Caki2 (cell line): ENCODE results near the gene TNNI3K. TPM values are rescaled to one million over a fixed set of nuclear protein-coding genes. Genes with fewer than 3 reads are reported as not detected.

ENCODE experiments used
- DNase-seq: peaks from one replicate; pipeline ENCODE4 v3.0.0-alpha.2; 2015; ENCODE audit warnings: low read depth
- in situ Hi-C: cut with HindIII; loops from 2 replicates; pipeline ENCODE4 v1.10.0; 2016; ENCODE audit warnings: low sequenced_read_pairs, low pct_unique_long_range_greater_than_20kb, mixed read lengths
- total RNA-seq: library from RNA; depleted of rRNA; stranded (reverse); fragments of >200 nt; shearing (Covaris generic); gene quantifications from 2 replicates; pipeline ENCODE4 v1.2.3, GENCODE V29; 2014; ENCODE audit warnings: low replicate concordance

TNNI3K gene
- total RNA-seq, 1 experiment from 2014 or later = not detected

DNA sequence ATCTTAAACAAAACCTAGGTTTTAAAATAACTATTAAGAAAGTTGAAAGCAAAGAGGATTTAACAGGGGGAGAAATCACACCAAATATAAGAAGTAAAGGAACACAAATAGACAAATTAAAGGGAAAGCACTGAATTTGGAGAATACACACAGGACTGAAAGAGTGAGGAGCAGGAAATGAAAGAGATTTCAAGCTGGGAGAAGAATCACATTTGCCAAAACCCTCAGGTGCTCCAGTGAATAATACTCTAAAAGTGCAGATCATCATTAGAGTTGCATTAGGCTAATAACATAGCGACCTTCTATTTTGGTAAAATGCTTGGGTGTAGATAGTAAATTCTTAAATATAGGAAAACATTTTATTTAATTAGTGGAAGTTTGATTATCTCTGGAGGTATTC lies 127.5 kb downstream of the TNNI3K start:
- DNase-seq = no peak
- in situ Hi-C loops = no loop called here

GRCh38 chr1:74363220-74363619 lies 128.0 kb downstream of the TNNI3K start:
- DNase-seq = no peak
- in situ Hi-C loops = no loop called here

GRCh38 chr1:74367175-74367813 lies 132.1 kb downstream of the TNNI3K start:
- in situ Hi-C loops = no loop called here
- DNase-seq = no peak

GRCh38 chr1:74368335-74368734 lies 133.1 kb downstream of the TNNI3K start:
- DNase-seq = no peak
- in situ Hi-C loops = no loop called here

GRCh38 chr1:74375376-74375775 lies 140.2 kb downstream of the TNNI3K start:
- in situ Hi-C loops = no loop called here
- no peak for DNase-seq

- in situ Hi-C loops = no loop called here
- DNase-seq = no peak
Measured at GRCh38 chr1:74380252-74380651, 145.1 kb downstream of the TNNI3K start.

DNA sequence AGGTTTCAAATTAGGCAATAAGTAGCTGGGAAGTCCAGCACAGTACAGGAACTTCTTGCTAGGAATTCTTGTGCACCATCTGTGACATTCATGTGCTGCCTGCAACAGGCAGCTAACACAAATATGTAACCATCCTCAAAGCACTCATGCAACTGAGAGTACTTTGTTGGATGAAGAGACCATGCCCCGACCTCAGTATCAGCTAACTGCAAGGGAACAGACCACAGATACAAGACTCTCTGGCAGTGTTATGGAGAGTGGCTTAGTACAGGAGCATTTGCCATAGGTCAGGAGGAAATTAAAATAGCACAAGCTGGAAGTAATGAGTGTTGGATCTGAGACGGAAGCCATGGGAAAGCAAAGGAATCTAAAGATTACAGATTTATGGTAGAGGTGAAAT lies 153.7 kb downstream of the TNNI3K start:
- no peak for DNase-seq
- in situ Hi-C loops = no loop called here

GRCh38 chr1:74392186-74392585 lies 157.0 kb downstream of the TNNI3K start:
- DNase-seq = no peak
- in situ Hi-C loops = no loop called here

GRCh38 chr1:74392840-74393239 lies 157.7 kb downstream of the TNNI3K start:
- in situ Hi-C loops = no loop called here
- no peak for DNase-seq

GRCh38 chr1:74395571-74395970 lies 160.4 kb downstream of the TNNI3K start:
- DNase-seq = no peak
- in situ Hi-C loops = no loop called here

- DNase-seq = no peak
- in situ Hi-C loops = no loop called here
Measured at GRCh38 chr1:74396462-74396861, 161.3 kb downstream of the TNNI3K start.

DNA sequence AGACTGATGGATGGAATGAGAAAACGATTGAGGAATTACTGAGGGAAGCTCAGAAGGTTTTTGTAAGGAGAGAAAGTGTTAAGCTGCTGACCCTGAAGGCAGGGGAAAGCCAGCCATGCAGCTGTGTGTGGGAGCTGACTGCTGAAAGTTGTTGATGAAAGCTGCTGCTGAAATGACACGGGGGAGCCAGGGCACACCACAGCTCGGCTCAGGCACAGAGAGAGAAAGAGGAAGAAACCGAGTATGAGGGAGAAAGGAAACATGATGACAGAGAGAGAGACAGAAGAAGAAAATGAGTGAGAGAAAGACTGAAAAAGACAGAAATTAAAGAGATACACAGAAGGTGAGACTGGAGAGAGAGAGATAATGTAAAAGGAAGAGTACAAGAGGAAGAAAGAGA lies 161.7 kb downstream of the TNNI3K start:
- in situ Hi-C loops = no loop called here
- DNase-seq = no peak

DNA sequence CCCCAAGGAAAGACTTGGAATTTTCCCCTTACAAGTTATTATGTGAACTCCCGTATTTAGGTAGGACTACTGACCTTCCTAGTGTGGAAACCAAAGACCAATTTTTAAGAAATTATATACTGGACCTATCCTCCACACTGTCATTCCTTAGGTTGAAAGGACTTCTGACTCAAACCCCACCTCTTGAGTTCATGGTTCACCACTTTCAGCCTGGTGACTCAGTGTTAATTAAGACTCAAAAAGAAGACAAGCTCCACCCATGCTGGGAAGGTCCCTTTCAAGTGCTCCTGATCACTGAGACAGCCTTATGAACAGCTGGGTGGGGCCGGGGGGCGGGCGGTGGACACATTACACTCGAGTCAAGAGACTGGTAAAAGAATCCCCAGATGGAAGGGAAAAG lies 164.1 kb downstream of the TNNI3K start:
- in situ Hi-C loops = no loop called here
- DNase-seq = peak; percentile 49

GRCh38 chr1:74402873-74403272 lies 167.7 kb downstream of the TNNI3K start:
- in situ Hi-C loops = no loop called here
- no peak for DNase-seq

GRCh38 chr1:74403606-74404005 lies 168.4 kb downstream of the TNNI3K start:
- no peak for DNase-seq
- in situ Hi-C loops = no loop called here

DNA sequence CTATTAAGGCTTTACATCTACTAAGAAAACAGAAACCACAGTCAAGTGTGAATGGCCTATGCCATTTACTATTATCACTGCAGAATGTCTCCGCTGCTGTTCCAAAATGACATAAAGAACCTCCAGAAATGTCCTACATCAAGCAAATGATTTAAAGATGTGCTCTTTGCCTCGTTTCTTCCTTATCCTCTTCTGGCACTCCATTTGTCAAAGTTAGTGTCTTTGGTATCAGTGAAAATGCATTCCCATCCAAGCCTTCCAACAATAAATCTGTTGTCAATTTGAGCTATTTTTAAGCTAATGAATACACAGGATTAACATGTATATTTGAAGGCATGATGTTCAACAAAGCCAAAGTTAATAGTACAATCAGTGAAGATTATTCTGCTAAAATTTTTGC lies 171.6 kb downstream of the TNNI3K start:
- no peak for DNase-seq
- in situ Hi-C loops = no loop called here

GRCh38 chr1:74407902-74408301 lies 172.7 kb downstream of the TNNI3K start:
- in situ Hi-C loops = no loop called here
- DNase-seq = no peak

DNA sequence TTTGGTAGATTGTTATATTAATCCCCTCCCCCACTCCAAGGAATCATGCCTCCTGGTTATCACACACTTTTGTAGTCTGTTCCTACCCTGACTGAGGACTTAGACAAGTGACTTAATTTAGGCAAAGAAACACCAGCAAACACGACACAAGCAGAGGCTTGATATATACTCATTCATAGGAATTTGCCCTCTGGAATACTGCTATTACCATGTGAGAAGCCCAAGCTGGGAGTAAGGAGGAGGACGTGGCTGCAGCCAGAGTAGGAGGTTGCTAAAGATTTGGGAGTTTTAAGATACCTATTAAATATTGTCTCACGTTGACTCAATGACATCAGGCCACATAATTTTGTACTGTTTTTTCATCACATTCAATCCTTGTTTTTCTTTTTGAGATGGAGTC lies 177.1 kb downstream of the TNNI3K start:
- no peak for DNase-seq
- in situ Hi-C loops = no loop called here

- in situ Hi-C loops = no loop called here
Measured at GRCh38 chr1:74415935-74416334, 180.7 kb downstream of the TNNI3K start.

DNA sequence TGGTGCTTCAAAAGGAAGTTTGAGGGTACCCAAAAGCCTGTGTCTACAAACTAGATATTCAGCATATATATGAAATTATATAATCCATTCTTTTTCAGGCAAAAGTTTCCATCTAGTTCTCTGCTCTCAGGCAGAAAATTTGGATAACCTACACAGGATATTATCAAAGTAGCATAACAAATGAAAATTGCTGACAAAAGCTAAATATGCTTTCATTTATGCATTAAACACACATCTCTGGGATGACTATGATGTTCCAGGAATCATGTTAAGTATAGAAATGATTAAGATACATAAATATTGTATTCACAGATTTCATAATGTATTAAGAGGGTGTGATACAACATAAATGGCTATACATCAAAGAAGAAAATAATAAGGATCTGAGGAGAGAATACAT lies 184.4 kb downstream of the TNNI3K start:
- in situ Hi-C loops = no loop called here

More at GRCh38 chr1:74415935-74416334, 180.7 kb downstream of the TNNI3K start:
- DNase-seq = no peak

GRCh38 chr1:74420467-74420866 lies 185.3 kb downstream of the TNNI3K start:
- DNase-seq = no peak
- in situ Hi-C loops = no loop called here

More for the DNA sequence above, 184.4 kb downstream of the TNNI3K start:
- no peak for DNase-seq
